B cell (primary cell): ENCODE data around the gene MRPS22. TPM values are rescaled to one million over a fixed set of nuclear protein-coding genes. Genes with fewer than 3 reads are reported as not detected.

Source experiments
- ATAC-seq: fragments of 200-7000 bp; cut with Tn5 transposase; one replicate; pipeline ENCODE4 v1.10.0; 2021; ENCODE audit warnings: low read depth, mild to moderate bottlenecking, moderate number of reproducible peaks, moderate library complexity
- CTCF ChIA-PET: fragments of 350-600 bp; sonication (Branson Sonifier 250); formaldehyde crosslinking; loops from one replicate; lab custom pipeline; 2021; ENCODE audit warnings: antibody characterized with exemption, inconsistent platforms; lab: Charles Lee
- POLR2A ChIA-PET: fragments of 350-600 bp; sonication (Branson Sonifier 250); formaldehyde crosslinking; loops from one replicate; lab custom pipeline; 2021; ENCODE audit warnings: antibody characterized with exemption; lab: Charles Lee
- DNase-seq: peaks from one replicate; pipeline ENCODE4 v3.0.0; 2013
- H2AFZ ChIP-seq: 2 replicates; pipeline ENCODE4 v1.6.1; 2012; ENCODE audit warnings: mild to moderate bottlenecking, low read depth, low read length; ENCODE audit not compliant: insufficient read depth, poor library complexity, severe bottlenecking
- H3K27ac ChIP-seq, 2 donors: 1 replicate in 1 of 2; 2 replicates in 1 of 2; pipeline ENCODE4 v1.5.1; 2012 to 2013; ENCODE audit warnings: low read length in 2 of 2, mild to moderate bottlenecking in 2 of 2, moderate library complexity in 1 of 2
- H3K27me3 ChIP-seq, 4 experiments: fragments of 200-600 bp in 1 of 4; sonication (generic) in 1 of 4; replicated peaks in 1 of 4; 1 replicate in 2 of 4; 2 replicates in 2 of 4; pipeline versions ENCODE4 v1.6.1 to v1.7.0; 2013 to 2016; ENCODE audit warnings: low read length in 3 of 4, mild to moderate bottlenecking in 2 of 4, mixed read lengths in 1 of 4, moderate library complexity in 1 of 4; ENCODE audit not compliant: insufficient read depth in 4 of 4, control insufficient read depth in 3 of 4; ENCODE audit errors: control extremely low read depth in 1 of 4
- H3K36me3 ChIP-seq, 2 experiments: replicated peaks in 1 of 2; 1 replicate in 1 of 2; 2 replicates in 1 of 2; pipeline versions ENCODE4 v1.6.1 to v1.7.1; 2013; ENCODE audit warnings: low read length in 1 of 2; ENCODE audit not compliant: insufficient read depth in 2 of 2, control insufficient read depth in 1 of 2; ENCODE audit errors: control extremely low read depth in 1 of 2, extremely low read depth in 1 of 2
- H3K4me1 ChIP-seq, 2 donors: fragments of 200-600 bp in 1 of 2; sonication (generic) in 1 of 2; 1 replicate in 1 of 2; 2 replicates in 1 of 2; pipeline versions ENCODE4 v1.5.1 to v1.6.1; 2013 to 2017; ENCODE audit warnings: low read length in 2 of 2; ENCODE audit not compliant: control insufficient read depth in 2 of 2, insufficient read depth in 2 of 2
- H3K4me2 ChIP-seq: replicated peaks from 2 replicates; pipeline ENCODE3; 2012; ENCODE audit warnings: mild to moderate bottlenecking, low read depth, low read length; ENCODE audit not compliant: poor library complexity, severe bottlenecking
- H3K4me3 ChIP-seq, 5 experiments: fragments of 200-600 bp in 1 of 5; sonication (generic) in 1 of 5; 1 replicate in 3 of 5; 2 replicates in 2 of 5; pipeline versions ENCODE4 v1.5.1 to v1.7.0; 2011 to 2016; ENCODE audit warnings: low read length in 4 of 5, mild to moderate bottlenecking in 4 of 5, low read depth in 2 of 5, control low read depth in 1 of 5, moderate library complexity in 1 of 5; ENCODE audit not compliant: insufficient read depth in 1 of 5; ENCODE audit errors: control extremely low read depth in 1 of 5, extremely low read depth in 1 of 5
- H3K79me2 ChIP-seq: fragments of 200-600 bp; sonication (generic); one replicate; pipeline ENCODE4 v1.6.0; 2016; ENCODE audit warnings: low read length; ENCODE audit not compliant: control insufficient read depth, insufficient read depth
- H3K9ac ChIP-seq: fragments of 200-600 bp; sonication (generic); 2 replicates; pipeline ENCODE4 v1.6.1; 2017; ENCODE audit warnings: mild to moderate bottlenecking, low read length, moderate library complexity
- H3K9me3 ChIP-seq, 3 donors: one replicate each; pipeline versions ENCODE4 v1.6.1 to v1.7.1; 2013; ENCODE audit warnings: low read length in 2 of 3; ENCODE audit not compliant: control insufficient read depth in 2 of 3, insufficient read depth in 1 of 3; ENCODE audit errors: control extremely low read depth in 1 of 3
- H4K20me1 ChIP-seq: 2 replicates; pipeline ENCODE4 v1.6.0; 2012; ENCODE audit warnings: mild to moderate bottlenecking, low read length; ENCODE audit not compliant: insufficient read depth, control insufficient read depth, poor library complexity, severe bottlenecking
- H3K27ac Mint-ChIP-seq: one replicate; pipeline ENCODE4 v1.8.0; 2021; ENCODE audit warnings: mixed read lengths
- H3K27me3 Mint-ChIP-seq: one replicate; pipeline ENCODE4 v1.8.0; 2021; ENCODE audit warnings: mixed read lengths
- H3K4me1 Mint-ChIP-seq: one replicate; pipeline ENCODE4 v1.8.0; 2021; ENCODE audit warnings: mixed read lengths
- H3K4me3 Mint-ChIP-seq: one replicate; pipeline ENCODE4 v1.8.0; 2021; ENCODE audit warnings: mixed read lengths
- H3K9me3 Mint-ChIP-seq: one replicate; pipeline ENCODE4 v1.8.0; 2022; ENCODE audit warnings: mixed read lengths; ENCODE audit not compliant: insufficient read depth
- CTCF ChIP-seq: fragments of 200-600 bp; IDR thresholded peaks from one replicate; pipeline ENCODE4 v1.8.0; 2022; ENCODE audit warnings: antibody characterized with exemption, mild to moderate bottlenecking
- EZH2 ChIP-seq: IDR thresholded peaks from 2 replicates; pipeline ENCODE4 v1.6.1; 2012; ENCODE audit warnings: borderline replicate concordance, low read depth, mild to moderate bottlenecking, moderate library complexity, low read length; ENCODE audit not compliant: insufficient read depth, poor library complexity, severe bottlenecking
- WGBS: methylation state at CpG from one replicate; pipeline ENCODE4 v1.1.5; 2013; ENCODE audit warnings: missing lambda C conversion rate; ENCODE audit not compliant: insufficient coverage; 5-methylcytosine and 5-hydroxymethylcytosine counted together
- intact Hi-C: fragments of 100-400 bp; cut with micrococcal nuclease; formaldehyde crosslinking; loops from one replicate; pipeline ENCODE4 v1.10.0; 2022
- polyA plus RNA-seq: library from polyadenylated mRNA; depleted of rRNA; stranded (reverse); fragments of >200 nt; gene quantifications from 2 replicates; pipeline ENCODE4 v1.2.3, GENCODE V29; 2012
- total RNA-seq, 2 donors: library from RNA; stranded (reverse); fragments of 120-200 nt in 1 of 2; gene quantifications; 1 replicate in 1 of 2; 2 replicates in 1 of 2; pipeline versions ENCODE4 v1.2.3 to v1.2.4, GENCODE V29; 2013 to 2022

The MRPS22 gene
- total and polyA plus RNA-seq, 2 donors (not counting 1 experiment from before 2014, with no cell fraction given) = 19.1 to 32.5 TPM

GRCh38 chr3:139377378-139377777 is 33.6 kb downstream of the MRPS22 start:
- Mint-ChIP-seq H3K27ac (no peak overlapping the region), H3K9me3 (no peaks in the 10 kb centered on the region), H3K27me3 (no peaks in the 10 kb centered on the region), H3K4me1 (peaks cover 3% of the 10 kb centered on the region), H3K4me3 (no peak overlapping the region)
- intact Hi-C loops = no loop called here
- WGBS = 90% methylated on average over 1 of the region's 3 CpGs
- no peak overlapping the region for H3K9ac ChIP-seq
- H3K9me3 ChIP-seq = no peaks in the 10 kb centered on the region
- H2AFZ ChIP-seq = no peak overlapping the region
- ChIA-PET POLR2A (no interaction called here), CTCF (no interaction called here)
- no peak for DNase-seq
- TF ChIP-seq CTCF = no peak
- no peak for TF ChIP-seq EZH2
- H4K20me1 ChIP-seq = peaks cover 17% of the 10 kb centered on the region
- H3K36me3 ChIP-seq = peaks cover 12 to 75% of the 10 kb centered on the region in 2 experiments
- no peak overlapping the region for H3K4me2 ChIP-seq
- H3K27me3 ChIP-seq = no peaks in the 10 kb centered on the region
- no peak overlapping the region for H3K27ac ChIP-seq
- no peaks in the 10 kb centered on the region for H3K79me2 ChIP-seq
- no peak for ATAC-seq
- H3K4me1 ChIP-seq = no peaks in the 10 kb centered on the region
- H3K4me3 ChIP-seq = no peak overlapping the region

- Histone ChIP-seq H3K4me1 (no peaks in the 10 kb centered on the region), H3K27ac (no peak overlapping the region), H3K4me3 (no peak overlapping the region), H2AFZ (no peak overlapping the region), H3K79me2 (no peaks in the 10 kb centered on the region), H3K9me3 (no peaks in the 10 kb centered on the region), H3K36me3 (peaks cover 5 to 75% of the 10 kb centered on the region in 2 experiments), H3K27me3 (no peaks in the 10 kb centered on the region), H3K4me2 (no peak overlapping the region), H3K9ac (no peak overlapping the region), H4K20me1 (peaks cover 17% of the 10 kb centered on the region)
- intact Hi-C loops = no loop called here
- H3K9me3 Mint-ChIP-seq = no peaks in the 10 kb centered on the region
- peaks cover 3% of the 10 kb centered on the region for H3K4me1 Mint-ChIP-seq
- no CpG with 5 or more reads among the region's 3 CpGs for WGBS
- H3K27me3 Mint-ChIP-seq = no peaks in the 10 kb centered on the region
- H3K4me3 Mint-ChIP-seq = no peak overlapping the region
- no peak overlapping the region for H3K27ac Mint-ChIP-seq
- DNase-seq = no peak
- CTCF ChIA-PET = interaction anchor here (0.5 kb wide), 1 partner anchor 18 kb away, joined by 5 read pairs; no protein-coding TSS in a partner anchor
- POLR2A ChIA-PET = no interaction called here
- ATAC-seq = no peak
- TF ChIP-seq CTCF = no peak
- no peak for TF ChIP-seq EZH2
Observed at GRCh38 chr3:139378587-139379241, 34.9 kb downstream of the MRPS22 start.
